Choroid plexus epithelial cell (primary cell): ENCODE results near the gene TSPAN31.

Experiments used
- DNase-seq: peaks from one replicate; pipeline ENCODE4 v3.0.0-alpha.2; 2010; ENCODE audit warnings: low read depth
- H3K4me3 ChIP-seq: 2 replicates; pipeline ENCODE4 v1.5.1; 2011; ENCODE audit warnings: low read depth, mild to moderate bottlenecking, control low read depth, low read length, moderate library complexity
- CTCF ChIP-seq: conservative IDR thresholded peaks from 2 replicates; pipeline ENCODE4 v1.5.1; 2011; ENCODE audit warnings: low read depth, mild to moderate bottlenecking, control low read depth, inconsistent platforms, low read length, moderate library complexity

Gene TSPAN31

GRCh38 chr12:57749061-57749460 lies 4.2 kb downstream of the TSPAN31 start:
- no peak overlapping the region for H3K4me3 ChIP-seq
- no peak for TF ChIP-seq CTCF
- no peak for DNase-seq

GRCh38 chr12:57750561-57751431 lies 6.0 kb downstream of the TSPAN31 start:
- TF ChIP-seq CTCF = no peak
- DNase-seq = no peak
- peak overlapping the region; percentile 88 for H3K4me3 ChIP-seq

- no peak for TF ChIP-seq CTCF
- peak overlapping the region; percentile 88 for H3K4me3 ChIP-seq
- DNase-seq = no peak
These were observed 6.6 kb downstream of the TSPAN31 start for GRCh38 chr12:57751432-57751787.

GRCh38 chr12:57751788-57752667 lies 7.2 kb downstream of the TSPAN31 start, which contains the start of gene CDK4:
Gene CDK4 (minus strand): TSS chr12:57752310. CDS start chr12:57751717, 593 bp downstream.
- peak within 1 kb of the TSS; percentile 88 for H3K4me3 ChIP-seq
- no peak for TF ChIP-seq CTCF
- peak; percentile 100 for DNase-seq

- no peak for DNase-seq
These were observed 7.8 kb downstream of the TSPAN31 start for GRCh38 chr12:57752668-57753000.

GRCh38 chr12:57753756-57754337 lies 9.0 kb downstream of the TSPAN31 start:
- no peak overlapping the region for H3K4me3 ChIP-seq
- TF ChIP-seq CTCF = no peak
- DNase-seq = no peak

More at GRCh38 chr12:57752668-57753000, 7.8 kb downstream of the TSPAN31 start:
- peak overlapping the region; percentile 39 for H3K4me3 ChIP-seq
- TF ChIP-seq CTCF = no peak
